ENCODE results near the gene TUSC2.
"Not testable (repeated sequence)": the region's sequence is repeated elsewhere in the genome, so short reads cannot be mapped to it uniquely, and the experiment has no call there.

The TUSC2 gene

GRCh38 chr3:50293079-50293801 lies 34.8 kb downstream of the TUSC2 start:
- no peak for DNase-seq

DNA sequence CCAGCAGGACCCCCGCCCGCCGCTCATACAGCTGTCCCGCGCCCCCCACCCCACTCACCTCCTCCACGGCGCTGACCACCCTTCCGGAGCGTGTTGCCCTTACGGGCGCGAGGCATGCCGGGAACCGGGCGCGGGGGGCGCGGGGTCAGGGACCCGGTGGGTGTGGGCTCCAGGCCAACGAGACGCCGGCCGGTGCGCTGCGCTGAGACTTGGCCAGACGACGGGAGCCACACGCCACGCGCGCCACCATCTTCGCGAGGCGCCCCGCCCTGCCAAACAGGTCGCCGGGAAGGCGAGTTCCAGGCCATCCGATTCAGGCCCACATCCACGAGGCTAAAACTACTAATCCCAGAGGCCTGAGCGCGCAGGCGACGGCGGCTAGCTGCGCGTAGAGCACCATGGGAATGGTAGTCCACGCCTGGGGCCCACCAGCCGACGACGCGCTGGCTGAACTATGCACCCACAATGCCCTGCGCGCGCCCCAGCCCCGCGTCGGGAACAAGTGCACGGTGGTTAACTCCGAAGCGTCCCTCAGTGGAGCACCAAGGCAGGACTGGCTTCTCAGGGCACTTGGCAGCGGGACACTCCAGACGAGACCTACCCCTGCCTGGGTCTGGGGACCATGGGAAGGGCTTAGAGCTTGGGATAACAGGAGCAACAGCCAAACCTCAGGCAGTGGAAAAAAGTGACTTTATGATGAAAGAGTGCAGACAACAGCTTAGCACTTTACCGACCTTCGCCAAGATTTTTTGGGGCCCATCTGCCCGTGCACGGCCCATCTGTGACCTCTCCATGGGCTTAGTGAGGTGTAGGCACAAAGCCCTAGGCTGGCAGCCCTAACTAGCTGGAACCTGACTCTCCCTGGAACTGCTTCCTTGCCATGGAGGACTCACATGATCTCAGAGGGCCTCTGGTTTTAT lies 35.6 kb downstream of the TUSC2 start, which contains the start of gene IFRD2:
Gene IFRD2 (minus strand): TSS at position 271 of the 920 bp plus-strand sequence. CDS start 155 bp downstream, at position 116.
- peak; percentile 83 for DNase-seq

DNA sequence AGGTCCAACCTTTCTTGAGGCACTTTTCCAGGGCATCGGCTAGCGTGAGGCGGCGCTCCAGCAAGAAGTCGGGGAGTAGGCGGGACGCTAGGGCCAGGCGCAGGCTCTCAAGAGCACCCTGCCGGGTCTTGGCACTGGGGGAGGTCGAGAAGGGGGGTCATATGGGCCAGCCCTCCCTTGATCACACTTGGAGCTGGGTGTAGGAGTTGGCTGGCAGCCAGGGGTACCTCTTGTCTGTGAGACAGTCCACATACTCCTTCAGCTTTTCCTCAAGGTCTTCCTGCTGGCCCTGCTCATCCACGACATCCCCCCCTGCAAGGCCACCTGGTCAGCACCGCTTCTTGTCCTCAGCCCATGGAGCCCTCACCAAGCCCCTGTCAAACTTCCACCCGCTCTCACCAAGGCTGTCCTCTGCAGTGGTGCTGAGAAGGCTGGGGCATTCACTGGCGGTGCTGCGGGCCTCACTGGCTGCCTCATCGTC lies 37.8 kb downstream of the TUSC2 start:
- DNase-seq = no peak

DNA sequence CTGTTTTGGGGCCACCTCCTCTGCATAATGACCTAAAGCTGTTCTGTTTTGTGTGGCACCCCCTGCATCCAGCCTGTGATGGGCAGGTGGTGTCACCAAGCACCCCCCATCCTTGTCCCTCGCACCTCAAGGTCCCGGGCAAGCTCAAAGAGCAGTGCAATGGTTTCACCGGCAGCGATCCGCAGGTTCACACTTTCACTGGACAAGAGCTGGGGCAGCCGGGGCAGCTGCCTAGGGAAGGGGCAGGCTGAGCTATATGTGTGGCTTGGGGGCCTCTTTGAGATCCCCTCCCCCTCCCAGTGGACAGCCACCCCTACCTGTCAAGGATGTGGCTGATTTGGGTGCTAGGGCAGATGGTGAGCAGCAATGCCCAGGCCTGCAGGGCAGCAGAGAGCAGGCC lies 38.9 kb downstream of the TUSC2 start:
- no peak for DNase-seq

- DNase-seq = no peak
Observed at GRCh38 chr3:50288387-50289007, 39.5 kb downstream of the TUSC2 start.

GRCh38 chr3:50287262-50287661 lies 40.8 kb downstream of the TUSC2 start:
- no peak for DNase-seq

- DNase-seq = no peak
Observed at GRCh38 chr3:50286322-50287227, 41.4 kb downstream of the TUSC2 start.

- DNase-seq = not testable (repeated sequence)
Observed at GRCh38 chr3:50284121-50284520, 43.9 kb downstream of the TUSC2 start.

GRCh38 chr3:50279255-50280016 lies 48.6 kb downstream of the TUSC2 start:
- DNase-seq = no peak

- no peak for DNase-seq
Observed at GRCh38 chr3:50278880-50279224, 49.2 kb downstream of the TUSC2 start, which contains the start of gene LSMEM2. LSMEM2 (plus strand) TSS chr3:50279087; CDS start chr3:50279114, 27 bp downstream.

GRCh38 chr3:50278123-50278879 lies 49.7 kb downstream of the TUSC2 start:
- DNase-seq = no peak

DNA sequence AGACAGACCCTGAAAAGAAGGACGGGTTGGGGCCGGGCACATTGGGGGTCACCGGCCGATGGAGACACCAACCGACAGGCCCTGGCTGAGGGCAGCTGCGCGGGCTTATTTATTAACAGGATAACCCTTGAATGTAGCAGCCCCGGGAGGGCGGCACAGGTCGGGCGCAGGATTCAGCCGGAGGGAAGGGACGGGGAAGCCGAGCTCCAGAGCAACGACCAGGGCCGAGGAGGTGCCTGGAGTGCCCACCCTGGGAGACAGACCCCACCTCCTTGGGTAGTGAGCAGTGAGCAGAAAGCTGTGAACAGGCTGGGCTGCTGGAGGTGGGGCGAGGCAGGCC lies 51.3 kb downstream of the TUSC2 start:
- no peak for DNase-seq

- no peak for DNase-seq
Observed at GRCh38 chr3:50275996-50276761, 51.8 kb downstream of the TUSC2 start.

- no peak for DNase-seq
Observed at GRCh38 chr3:50275141-50275995, 52.7 kb downstream of the TUSC2 start.
